Activated CD8-positive, alpha-beta memory T cell treated with anti-CD3 and anti-CD28 coated beads for 36 hours (primary cell): Measurements from ENCODE around the gene ARHGAP10. TPM values are rescaled to one million over a fixed set of nuclear protein-coding genes. Genes with fewer than 3 reads are reported as not detected.
"Not testable (repeated sequence)": the region's sequence is repeated elsewhere in the genome, so short reads cannot be mapped to it uniquely, and the experiment has no call there.

Experiments
- CTCF ChIA-PET: fragments of 350-600 bp; sonication (Branson Sonifier 250); formaldehyde crosslinking; loops from one replicate; lab custom pipeline; 2021; ENCODE audit warnings: antibody characterized with exemption; lab: Charles Lee
- POLR2A ChIA-PET: fragments of 350-600 bp; sonication (Branson Sonifier 250); formaldehyde crosslinking; loops from one replicate; lab custom pipeline; 2021; ENCODE audit warnings: antibody characterized with exemption; lab: Charles Lee
- total RNA-seq, 2 experiments: library from RNA; stranded (reverse); gene quantifications; one replicate each; pipeline ENCODE4 v1.2.3, GENCODE V29; 2021

The ARHGAP10 gene
- total RNA-seq, 2 experiments from 2014 or later = 8.7 to 9.5 TPM

GRCh38 chr4:147981305-147981704, 249.4 kb downstream of the ARHGAP10 start:
- ChIA-PET CTCF (no interaction called here), POLR2A (no interaction called here)

- ChIA-PET POLR2A (interaction anchor here (0.7 kb wide), 1 partner anchor 228 kb away, joined by 5 read pairs; no protein-coding TSS in a partner anchor), CTCF (interaction anchor here (0.7 kb wide), 1 partner anchor 626 kb away, joined by 3 read pairs; no protein-coding TSS in a partner anchor)
Observed at GRCh38 chr4:147984065-147984777, 252.3 kb downstream of the ARHGAP10 start.

- CTCF ChIA-PET = no interaction called here
- POLR2A ChIA-PET = no interaction called here
Observed at GRCh38 chr4:147984778-147985138, 252.9 kb downstream of the ARHGAP10 start.

GRCh38 chr4:147985376-147985775, 253.5 kb downstream of the ARHGAP10 start:
- POLR2A ChIA-PET = no interaction called here

DNA sequence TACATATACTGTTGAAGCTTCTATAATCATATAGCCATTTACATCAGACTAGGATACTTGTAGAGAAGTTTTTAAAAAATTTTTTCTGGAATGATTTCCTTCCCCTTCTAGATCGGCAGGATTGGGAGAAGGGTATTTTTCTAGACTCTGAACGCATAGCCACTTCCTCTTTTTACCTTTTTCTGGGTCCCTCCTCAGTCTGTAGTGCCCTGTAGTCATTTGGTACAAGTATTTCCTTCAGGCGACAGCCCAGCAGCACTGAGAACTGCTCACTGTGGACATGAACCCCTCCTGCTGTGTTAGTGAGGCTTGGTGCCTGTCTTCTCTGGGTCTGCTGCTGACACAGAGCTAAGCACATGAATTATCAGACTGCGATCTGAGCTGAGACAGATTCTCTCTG, 255.4 kb downstream of the ARHGAP10 start:
- ChIA-PET POLR2A (interaction anchor here (0.6 kb wide), 1 partner anchor 912 kb away, joined by 3 read pairs; no protein-coding TSS in a partner anchor), CTCF (no interaction called here)

More at GRCh38 chr4:147985376-147985775, 253.5 kb downstream of the ARHGAP10 start:
- CTCF ChIA-PET = no interaction called here

GRCh38 chr4:147991543-147992283, 259.8 kb downstream of the ARHGAP10 start:
- CTCF ChIA-PET = no interaction called here
- POLR2A ChIA-PET = no interaction called here

- ChIA-PET POLR2A (no interaction called here), CTCF (no interaction called here)
Observed at GRCh38 chr4:147994076-147994475, 262.2 kb downstream of the ARHGAP10 start.

DNA sequence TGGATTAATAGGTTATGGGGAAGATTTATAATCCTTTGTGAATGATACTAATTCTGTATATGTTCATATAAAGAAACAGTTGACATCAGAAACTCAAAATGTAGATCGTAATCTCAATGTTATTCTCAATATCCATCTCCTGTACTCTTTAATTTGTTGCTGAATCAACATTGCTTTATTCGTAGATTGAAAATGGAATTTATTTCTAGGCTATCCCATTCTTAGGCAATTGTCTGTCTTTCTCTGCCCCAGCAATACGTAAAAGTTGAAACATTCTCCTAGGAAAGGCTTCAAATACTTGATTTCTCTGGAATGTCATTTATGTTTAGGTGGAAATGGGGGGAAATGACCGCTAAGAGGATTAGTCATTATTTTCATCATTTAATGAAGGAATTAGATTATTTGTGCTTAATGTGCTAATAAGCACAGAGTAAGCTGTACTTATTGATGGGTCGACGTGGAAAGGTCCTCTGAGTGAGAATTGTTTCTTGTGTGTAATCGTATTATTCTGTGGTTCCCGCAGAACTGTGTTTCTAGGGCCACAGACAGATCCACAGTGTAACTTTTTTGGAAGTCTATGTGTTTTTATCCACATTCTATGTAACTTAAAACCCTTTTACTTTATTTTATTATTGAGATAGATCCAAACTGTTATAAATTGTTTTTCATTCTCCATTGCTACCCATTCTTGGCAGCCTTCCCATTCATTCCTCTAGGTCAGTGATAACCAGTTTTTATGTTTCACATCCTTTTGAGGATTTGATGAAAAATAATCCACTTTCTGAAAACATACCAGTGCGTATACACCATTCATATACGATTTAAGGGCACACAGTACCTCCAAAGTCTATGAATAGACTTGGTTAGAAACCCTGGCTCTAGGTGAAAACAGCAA, 262.9 kb downstream of the ARHGAP10 start:
- POLR2A ChIA-PET = no interaction called here
- CTCF ChIA-PET = no interaction called here

DNA sequence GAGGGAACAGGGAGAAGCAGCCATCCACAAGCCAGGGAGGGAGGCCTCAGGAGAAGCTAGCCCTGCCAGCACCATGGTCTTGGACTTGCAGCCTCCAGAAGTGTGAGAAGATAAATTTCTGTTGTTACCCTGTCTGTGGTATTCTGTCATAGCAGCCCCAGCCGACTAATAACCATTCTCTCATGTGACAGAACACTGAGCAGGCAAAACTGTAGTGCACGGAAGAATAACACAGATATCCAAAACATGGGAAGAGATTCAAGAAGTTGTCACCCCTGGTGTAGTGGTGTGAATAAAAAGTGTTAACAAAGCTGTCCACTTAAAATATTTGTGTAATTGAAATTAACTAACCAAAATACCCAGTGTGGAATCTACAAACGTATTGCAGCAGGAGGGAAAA, 265.0 kb downstream of the ARHGAP10 start:
- CTCF ChIA-PET = no interaction called here
- POLR2A ChIA-PET = no interaction called here

DNA sequence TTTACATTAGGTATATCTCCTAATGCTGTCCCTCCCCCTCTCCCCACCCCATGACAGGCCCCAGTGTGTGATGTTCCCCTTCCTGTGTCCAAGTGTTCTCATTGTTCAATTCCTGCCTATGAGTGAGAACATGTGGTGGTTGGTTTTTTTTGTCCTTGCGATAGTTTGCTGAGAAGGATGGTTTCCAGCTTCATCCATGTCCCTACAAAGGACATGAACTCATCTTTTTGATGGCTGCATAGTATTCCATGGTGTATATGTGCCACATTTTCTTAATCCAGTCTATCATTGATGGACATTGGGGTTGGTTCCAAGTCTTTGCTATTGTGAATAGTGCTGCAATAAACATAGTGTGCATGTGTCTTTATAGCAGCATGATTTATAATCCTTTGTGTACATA, 268.1 kb downstream of the ARHGAP10 start:
- POLR2A ChIA-PET, CTCF ChIA-PET: not testable (repeated sequence)

DNA sequence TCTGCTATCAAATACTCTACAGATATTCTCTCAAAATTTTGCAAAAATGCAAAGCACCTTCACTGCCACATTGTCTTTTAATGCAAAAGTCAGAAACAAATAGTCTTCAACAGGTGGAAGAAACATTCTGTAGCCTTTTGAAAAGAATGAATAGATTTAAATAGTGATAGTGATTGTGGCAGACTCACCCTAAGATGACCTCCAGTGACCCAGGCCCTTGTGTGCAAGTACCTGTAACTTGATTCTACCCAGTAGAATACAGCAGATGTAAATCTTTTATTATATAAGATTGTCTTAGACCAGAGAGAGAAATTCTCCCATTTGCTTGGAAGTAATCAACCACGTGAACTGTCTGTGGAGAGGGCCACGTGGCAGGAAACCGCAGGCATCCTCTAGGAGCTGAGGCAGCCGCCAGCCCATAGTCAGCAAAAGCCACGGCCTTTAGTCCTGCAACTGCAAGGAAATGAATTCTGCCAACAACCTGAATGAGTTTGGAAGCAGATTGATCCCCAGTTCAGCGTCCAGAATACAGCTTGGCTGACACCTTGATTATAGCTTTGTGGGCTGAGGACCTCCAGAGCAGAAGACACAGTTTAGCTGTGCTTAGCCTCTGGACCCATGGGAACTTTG, 272.5 kb downstream of the ARHGAP10 start:
- CTCF ChIA-PET = no interaction called here
- POLR2A ChIA-PET = no interaction called here

DNA sequence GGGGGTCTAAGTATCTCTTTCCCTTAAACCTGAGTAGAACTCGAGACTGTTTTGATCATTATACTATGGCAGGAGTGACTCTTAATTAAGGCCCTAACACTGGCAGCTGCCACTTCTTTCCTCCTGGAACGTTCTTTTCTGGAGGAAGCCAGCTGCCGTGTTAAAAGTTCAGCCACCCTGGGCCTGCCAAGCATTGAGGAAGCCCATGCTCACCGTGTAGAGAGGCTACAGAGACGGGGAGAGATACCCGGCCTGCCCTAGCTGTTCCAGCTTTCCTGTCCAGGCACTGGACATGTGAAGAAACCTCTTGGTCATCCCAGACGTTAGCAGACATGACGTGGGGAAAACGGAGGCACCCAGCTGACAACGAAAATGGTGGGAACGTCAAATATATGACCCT, 274.1 kb downstream of the ARHGAP10 start:
- CTCF ChIA-PET = no interaction called here
- POLR2A ChIA-PET = no interaction called here

DNA sequence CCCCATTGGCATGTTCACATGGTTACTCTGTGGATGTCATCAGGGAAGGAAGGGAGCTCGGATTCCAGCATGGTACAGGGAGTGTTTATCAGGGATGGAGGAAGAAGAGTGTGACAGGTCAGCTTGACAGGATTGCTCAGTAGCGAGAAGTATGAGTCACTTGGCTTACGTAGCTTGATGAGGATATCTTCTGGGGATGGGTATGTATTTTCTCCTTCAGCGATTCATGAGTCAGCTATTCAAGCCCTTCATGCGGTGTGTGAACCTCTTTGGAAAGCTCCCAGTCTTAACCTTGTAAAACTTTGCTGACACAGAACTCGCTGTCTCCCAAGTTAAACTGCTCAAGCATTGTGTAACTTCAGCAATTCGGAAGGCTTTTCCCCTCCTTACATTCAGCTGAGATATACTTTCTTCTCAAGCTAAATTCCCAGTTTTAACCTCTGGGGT, 275.4 kb downstream of the ARHGAP10 start:
- ChIA-PET POLR2A (no interaction called here), CTCF (no interaction called here)

DNA sequence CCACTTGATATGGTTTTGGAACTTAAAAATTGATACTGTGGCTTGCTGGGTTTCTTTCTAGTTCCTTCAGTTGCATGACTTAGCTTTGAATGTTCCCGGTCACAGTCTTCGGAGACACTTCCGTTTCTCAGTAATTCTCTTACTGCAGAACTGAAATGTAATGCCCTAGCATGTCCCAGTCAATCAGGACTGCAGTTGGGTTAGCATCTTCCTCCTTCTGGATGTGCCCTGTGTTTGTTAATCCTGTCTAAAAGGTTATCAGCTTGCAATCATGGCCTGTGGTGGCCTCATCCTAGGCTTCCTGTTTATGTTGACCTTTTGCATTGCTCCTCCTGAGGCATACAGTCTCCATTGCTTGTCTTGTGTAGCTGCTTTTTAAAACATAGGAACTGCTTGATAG, 275.9 kb downstream of the ARHGAP10 start:
- CTCF ChIA-PET = no interaction called here
- POLR2A ChIA-PET = no interaction called here

DNA sequence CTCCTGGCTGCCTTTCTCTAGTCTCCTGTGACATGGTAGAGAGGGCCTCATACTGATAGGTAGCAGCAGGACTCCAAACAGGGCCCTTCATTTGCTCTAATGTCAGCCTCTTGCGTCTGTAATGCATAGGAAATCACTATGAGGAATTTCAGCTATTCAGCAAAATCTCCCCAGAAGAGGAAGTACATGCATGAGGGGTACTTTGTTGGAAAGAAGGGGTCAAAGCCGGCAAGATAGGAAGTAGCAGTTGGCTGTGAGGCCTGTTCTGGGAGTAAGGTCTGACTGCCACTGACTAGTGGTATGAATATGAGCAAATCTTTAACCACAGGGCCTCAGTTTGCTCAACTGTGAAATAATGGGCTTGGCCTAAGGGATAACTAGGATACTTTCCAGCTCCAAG, 283.2 kb downstream of the ARHGAP10 start:
- POLR2A ChIA-PET = no interaction called here
- CTCF ChIA-PET = no interaction called here

DNA sequence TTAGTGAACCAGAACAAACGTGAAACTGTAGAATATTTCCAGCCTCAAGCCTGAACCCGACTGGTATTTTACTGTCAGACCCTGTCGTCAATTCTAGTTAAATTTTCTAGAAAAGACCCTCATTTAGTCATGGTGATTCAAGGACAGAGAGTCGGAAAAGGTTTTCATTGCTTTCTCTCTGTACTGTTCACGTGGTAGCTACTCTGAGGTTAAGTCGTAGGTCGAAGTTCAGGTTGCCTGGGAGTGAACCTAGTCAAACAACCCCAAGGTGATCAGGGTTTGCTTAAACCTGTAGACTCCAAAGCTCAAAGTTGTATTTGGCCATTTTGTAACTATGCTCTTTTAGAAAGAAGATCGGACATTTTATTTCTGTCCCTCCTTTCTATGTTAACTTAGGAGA, 283.6 kb downstream of the ARHGAP10 start:
- POLR2A ChIA-PET = no interaction called here
- CTCF ChIA-PET = no interaction called here

GRCh38 chr4:148016063-148016637, 284.3 kb downstream of the ARHGAP10 start:
- ChIA-PET CTCF (no interaction called here), POLR2A (no interaction called here)

DNA sequence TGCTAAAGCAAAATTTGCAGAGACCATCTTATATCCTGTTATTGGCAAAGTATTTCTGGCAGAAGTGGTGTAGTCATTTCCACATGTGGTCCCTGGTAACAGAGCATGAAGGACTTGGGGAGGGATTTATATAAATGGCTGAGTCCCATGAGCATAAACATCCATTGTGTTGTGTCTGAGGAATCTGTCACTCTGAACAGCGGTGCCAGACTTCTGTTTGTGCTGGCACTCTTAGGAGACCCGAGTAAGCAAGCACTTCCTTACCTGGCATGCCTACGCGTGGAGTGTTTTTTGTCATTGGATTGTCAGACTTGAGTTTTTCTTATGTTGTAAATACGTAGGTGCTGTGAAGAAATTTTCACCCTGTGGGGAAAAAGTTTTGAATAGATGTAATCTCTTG, 285.9 kb downstream of the ARHGAP10 start:
- POLR2A ChIA-PET = no interaction called here
- CTCF ChIA-PET = no interaction called here

- POLR2A ChIA-PET = interaction anchor here (0.6 kb wide), 1 partner anchor 20 kb away, joined by 3 read pairs; no protein-coding TSS in a partner anchor
- CTCF ChIA-PET = no interaction called here
Observed at GRCh38 chr4:148021686-148022085, 289.8 kb downstream of the ARHGAP10 start.
